NOMO-1 treated with dmso at 0.1 percent for 144 hours (cell line): ENCODE data around the gene AHCYL2.
"Not testable (repeated sequence)": the region's sequence is repeated elsewhere in the genome, so short reads cannot be mapped to it uniquely, and the experiment has no call there.

Experiments used
- DNase-seq: peaks from one replicate; lab custom pipeline; 2025; ENCODE audit not compliant: unreplicated experiment; lab: John Stamatoyannopoulos, UW

AHCYL2 gene

DNA sequence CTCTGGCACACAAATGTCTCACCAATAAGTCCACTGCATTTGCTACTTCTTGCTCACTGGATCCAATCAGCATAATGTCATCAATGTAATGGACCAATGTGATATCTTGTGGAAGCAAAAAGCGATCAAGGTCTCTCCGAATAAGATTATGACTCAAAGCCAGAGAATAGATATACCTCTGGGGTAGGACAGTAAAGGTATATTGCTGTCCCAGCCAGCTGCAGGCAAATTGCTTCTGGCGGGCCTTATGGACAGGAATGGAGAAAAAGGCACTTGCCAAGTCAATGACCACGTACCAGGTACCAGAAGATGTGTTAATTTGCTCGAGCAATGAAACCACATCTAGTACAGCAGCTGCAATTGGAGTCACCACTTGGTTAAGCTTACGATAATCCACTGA, 222.6 kb downstream of the AHCYL2 start:
- DNase-seq, result not testable (repeated sequence)

DNA sequence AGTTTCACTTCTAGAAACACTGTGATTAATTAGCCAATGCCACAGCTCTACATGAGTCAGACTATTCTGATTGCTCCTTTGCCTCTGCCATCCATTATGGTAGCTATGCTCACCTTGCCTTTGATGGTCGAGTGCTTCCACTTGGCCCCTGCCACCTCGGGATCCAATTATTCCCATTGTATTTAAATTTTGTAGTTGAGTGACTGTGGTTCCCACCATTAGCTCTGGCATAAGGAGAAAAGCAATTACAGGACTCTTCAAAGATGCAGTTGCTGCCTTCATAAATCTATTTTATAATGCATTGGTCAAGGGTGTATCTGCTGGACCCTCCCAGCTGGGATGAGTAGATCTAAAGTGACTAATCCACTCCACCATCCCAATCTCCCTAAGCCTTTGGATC, 223.8 kb downstream of the AHCYL2 start:
- not testable (repeated sequence) for DNase-seq

GRCh38 chr7:129450295-129450694, 225.5 kb downstream of the AHCYL2 start:
- no peak for DNase-seq

GRCh38 chr7:129452589-129453231, 227.9 kb downstream of the AHCYL2 start:
- DNase-seq, result no peak

DNA sequence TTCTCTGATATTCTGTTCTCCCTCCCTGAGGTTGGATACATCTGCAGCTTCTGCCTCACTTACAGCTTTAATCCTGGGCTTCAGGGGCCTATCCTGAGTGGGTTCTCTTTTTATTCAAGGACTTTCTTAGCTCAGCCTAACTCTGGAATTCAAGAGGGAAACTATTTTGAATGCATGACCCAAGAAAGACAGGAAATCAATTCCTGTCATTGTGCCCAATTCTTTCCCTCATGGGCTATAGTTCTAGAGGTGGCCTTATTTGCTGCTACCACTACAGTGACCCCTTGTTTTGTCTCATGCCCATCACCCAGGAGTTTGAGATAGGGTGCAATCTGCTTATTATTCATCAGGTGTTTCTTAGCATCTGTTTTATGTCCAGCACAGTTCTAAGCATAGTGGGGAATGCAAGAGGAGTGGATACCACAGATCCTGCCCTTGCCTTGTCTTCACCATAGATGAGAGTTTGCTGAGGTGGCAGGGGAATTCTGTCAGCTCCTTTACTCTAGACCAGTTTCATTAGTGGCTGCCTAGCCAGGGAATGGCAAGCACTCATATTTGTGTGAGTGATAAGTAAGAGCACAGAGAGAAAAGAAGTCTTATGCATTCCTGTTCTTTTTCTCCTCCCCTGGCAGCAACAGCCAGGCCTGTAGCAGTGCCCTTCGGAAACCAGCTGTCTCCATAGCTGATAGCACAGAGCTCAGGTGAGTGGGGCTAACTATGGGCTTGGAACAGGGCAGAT, 228.8 kb downstream of the AHCYL2 start:
- no peak for DNase-seq

DNA sequence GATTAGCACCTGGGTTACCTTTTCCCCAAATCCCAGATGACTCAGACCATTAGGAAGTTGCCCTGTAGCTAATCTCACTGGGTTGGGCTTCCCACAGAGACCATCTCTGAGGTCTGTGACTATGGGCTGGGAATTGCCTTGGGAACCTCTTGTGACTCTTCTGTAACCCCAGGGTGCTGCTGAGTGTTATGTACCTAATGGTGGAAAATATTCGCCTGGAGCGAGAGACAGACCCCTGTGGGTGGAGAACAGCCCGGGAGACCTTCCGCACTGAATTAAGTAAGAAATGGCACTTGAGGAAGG, 229.4 kb downstream of the AHCYL2 start:
- no peak for DNase-seq

GRCh38 chr7:129456421-129456820, 231.6 kb downstream of the AHCYL2 start:
- DNase-seq, result no peak

GRCh38 chr7:129457101-129457500, 232.3 kb downstream of the AHCYL2 start:
- no peak for DNase-seq

GRCh38 chr7:129458171-129458570, 233.3 kb downstream of the AHCYL2 start:
- DNase-seq, result no peak

DNA sequence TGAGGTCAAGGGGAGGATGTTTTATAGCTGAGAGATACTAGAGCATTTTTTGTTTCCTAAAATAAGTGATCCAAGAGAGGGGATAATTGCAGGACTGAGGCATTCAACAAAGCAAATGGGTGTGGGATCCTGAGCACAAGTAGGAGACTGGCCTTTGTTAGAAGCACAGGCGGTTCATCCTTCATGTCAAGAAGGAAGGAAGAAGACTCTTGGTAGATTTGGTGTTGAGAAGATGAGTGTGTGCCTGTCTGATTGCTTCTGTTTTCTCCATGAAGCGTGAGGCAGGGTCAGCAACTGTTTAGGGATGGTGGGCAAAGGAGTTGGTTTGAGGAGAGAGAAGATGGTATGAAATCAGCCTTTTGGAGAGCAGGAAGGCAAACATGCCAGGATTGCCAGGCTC, 237.0 kb downstream of the AHCYL2 start:
- DNase-seq, result no peak

DNA sequence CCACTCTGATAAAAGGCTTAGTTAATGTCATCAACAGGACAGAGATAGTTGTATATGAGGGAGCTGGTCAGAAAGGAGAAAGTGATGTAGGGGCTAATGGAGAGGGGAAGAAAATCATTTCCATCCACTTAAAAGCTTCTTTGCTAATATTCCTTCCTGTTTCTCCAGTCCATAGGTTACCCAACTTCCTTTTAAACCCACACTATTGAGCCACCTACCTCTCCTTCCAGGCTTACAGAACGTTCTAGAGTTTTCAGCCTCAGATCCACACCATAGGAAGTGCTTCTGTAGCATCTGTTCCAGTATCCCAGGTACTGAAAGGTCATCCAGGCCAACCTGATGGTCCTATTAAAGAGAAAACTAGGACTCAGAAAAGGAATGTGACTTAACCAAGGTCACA, 237.6 kb downstream of the AHCYL2 start:
- no peak for DNase-seq

DNA sequence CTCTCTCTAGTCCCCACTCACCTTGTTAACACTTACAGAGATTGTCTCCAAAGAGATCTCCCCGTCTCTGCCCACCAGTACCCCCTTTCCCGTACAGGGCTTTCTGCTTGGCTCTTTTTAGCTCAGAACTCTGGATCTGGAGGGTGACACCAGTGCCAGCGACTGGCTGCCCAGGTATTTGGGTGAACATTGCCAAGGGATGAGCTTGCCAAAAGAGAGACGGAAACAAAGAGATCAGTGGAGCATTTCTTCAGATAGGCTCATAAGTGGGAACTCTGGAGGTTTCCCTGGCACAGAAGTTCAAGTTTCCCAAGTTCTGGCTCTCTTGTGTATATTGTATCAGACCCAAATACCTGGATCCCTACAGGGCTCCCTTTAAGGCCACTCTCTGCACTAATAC, 239.4 kb downstream of the AHCYL2 start:
- no peak for DNase-seq

DNA sequence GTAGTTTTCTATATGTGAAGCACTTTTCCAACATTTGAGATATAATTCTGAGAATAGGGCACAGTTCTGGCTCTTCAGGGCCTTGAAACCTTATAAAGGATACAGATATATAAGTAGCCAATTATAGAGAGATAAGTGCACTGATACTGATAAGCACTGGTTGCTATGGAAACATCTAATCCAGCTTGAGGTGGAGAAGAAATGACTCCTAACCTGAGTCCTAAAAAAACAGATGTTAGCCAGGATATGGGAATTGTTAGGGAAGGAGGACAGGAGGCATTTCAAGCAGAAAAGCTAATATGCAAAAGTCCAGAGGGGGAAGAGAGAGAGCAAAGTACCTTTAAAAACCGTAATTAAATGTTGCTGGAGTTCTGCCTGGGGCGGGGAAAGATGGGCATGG, 240.2 kb downstream of the AHCYL2 start:
- no peak for DNase-seq

DNA sequence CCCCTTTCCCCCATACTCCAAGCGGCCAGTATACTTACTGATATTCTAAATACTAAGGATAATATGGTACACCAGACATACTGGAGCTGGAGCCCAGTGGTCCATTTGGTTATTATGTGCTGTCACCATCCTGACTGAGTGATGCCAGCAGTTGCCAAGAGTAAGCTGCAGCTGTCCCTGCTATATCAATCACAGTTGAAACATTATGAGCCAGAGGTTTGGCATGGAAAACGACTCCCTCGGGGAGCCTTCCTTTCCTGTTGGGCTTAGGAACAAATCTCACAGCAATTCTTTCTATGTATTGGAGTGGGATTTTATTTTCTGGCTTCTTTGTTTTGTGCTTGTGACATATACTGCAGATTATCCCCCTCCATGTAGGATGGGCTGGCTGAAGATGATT, 242.0 kb downstream of the AHCYL2 start:
- DNase-seq, result no peak

DNA sequence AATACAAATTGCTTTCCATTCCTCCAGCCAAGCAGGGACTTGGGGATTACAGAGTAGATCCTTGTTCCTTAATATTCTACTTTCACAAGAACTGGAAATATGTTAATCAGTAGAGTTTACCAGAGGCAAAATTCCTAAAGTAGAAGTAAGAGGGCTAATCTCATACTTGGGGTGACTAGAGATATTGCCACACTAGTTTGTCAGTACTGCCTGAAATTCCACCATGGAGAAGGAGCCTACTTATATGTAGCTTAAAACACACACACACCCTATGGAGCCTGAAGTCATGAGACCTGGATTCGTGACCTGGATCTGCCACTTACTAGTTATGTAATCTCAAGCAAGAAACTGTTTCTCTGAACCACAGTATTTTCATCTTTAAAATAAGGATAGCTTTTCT, 243.3 kb downstream of the AHCYL2 start:
- DNase-seq, result no peak

GRCh38 chr7:129468547-129468946, 243.7 kb downstream of the AHCYL2 start:
- no peak for DNase-seq

DNA sequence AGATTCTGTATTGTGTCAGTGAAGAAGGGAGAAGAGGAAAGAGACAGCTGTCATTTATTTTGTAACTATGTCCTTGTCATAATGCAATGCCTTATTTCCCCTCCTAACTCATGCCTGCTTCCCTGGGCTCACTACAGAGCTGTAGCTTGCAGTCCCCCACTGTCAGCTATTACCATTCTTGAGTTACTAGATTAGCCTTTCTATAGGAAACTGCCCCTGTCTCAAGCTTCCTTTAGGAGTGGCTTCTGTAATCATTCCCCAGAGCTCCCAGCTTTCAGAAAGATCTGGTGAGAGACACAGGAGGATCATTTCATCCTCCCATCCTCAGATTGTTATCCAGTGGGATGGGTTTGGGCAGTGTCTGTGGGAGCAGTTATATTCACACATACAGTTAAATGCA, 245.1 kb downstream of the AHCYL2 start:
- no peak for DNase-seq

- DNase-seq, result no peak
These were observed 245.6 kb downstream of the AHCYL2 start for GRCh38 chr7:129470411-129470810.

DNA sequence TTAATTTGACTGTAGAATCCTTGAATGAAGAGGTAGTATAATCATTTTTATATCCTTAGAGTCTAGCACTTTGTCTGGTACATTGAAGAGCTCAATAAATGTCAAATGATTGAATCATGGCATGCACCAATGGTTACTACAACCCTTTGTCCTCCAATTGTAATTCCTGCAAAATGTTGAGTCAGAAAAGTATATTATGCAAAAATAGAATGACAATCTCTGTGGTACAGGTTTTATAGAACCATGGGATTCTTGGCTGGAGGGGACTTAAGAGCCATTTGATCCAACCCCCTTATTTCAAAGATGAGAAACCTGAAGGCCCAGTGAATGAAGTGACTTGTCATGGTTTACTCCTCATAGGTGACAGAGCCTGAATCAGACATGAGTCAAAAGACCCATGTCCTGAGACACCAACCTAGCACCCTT, 246.6 kb downstream of the AHCYL2 start:
- DNase-seq, result no peak

- DNase-seq, result not testable (repeated sequence)
These were observed 251.1 kb downstream of the AHCYL2 start for GRCh38 chr7:129475931-129476330.

DNA sequence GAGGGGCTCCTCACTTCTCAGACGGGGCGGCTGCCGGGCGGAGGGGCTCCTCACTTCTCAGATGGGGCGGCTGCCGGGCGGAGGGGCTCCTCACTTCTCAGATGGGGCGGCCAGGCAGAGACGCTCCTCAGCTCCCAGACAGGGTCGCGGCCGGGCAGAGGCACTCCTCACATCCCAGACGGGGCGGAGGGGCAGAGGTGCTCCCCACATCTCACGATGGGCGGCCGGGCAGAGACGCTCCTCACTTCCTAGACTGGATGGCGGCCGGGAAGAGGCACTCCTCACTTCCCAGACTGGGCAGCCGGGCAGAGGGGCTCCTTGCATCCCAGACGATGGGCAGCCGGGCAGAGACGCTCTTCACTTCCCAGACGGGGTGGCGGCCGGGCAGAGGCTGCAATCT, 251.6 kb downstream of the AHCYL2 start:
- not testable (repeated sequence) for DNase-seq
